GM10248 (cell line): Measurements from ENCODE around the gene DISC1.
"Not testable (repeated sequence)": the region's sequence is repeated elsewhere in the genome, so short reads cannot be mapped to it uniquely, and the experiment has no call there.

Experiments
- CTCF ChIA-PET: fragments of 300-600 bp; sonication (Branson Sonifier 250); formaldehyde crosslinking; extraction: SDS; loops from one replicate; lab custom pipeline; 2021; ENCODE audit warnings: antibody characterized with exemption; lab: Yijun Ruan, JAX
- POLR2A ChIA-PET: fragments of 350-650 bp; sonication (Branson Sonifier 250); formaldehyde crosslinking; extraction: SDS; loops from one replicate; lab custom pipeline; 2020; ENCODE audit warnings: antibody characterized with exemption; lab: Yijun Ruan, JAX
- DNase-seq: peaks from one replicate; pipeline ENCODE4 v3.0.0; 2012; ENCODE audit errors: extremely low spot score
- CTCF ChIP-seq: IDR thresholded peaks from 2 replicates; pipeline ENCODE4 v1.5.1; 2012; ENCODE audit warnings: mild to moderate bottlenecking, low read depth; ENCODE audit errors: extremely low read depth, missing control alignments, control extremely low read depth

DISC1 gene

GRCh38 chr1:231667896-231668506, 41.4 kb downstream of the DISC1 start:
- no peak for DNase-seq
- CTCF ChIA-PET, result interaction anchor here (2.0 kb wide), 1 partner anchor 14 kb away, joined by 6 read pairs; no protein-coding TSS in a partner anchor

GRCh38 chr1:231668826-231669225, 42.2 kb downstream of the DISC1 start:
- DNase-seq, result no peak
- POLR2A ChIA-PET, result no interaction called here
- TF ChIP-seq CTCF, result no peak
- CTCF ChIA-PET, result no interaction called here

More at GRCh38 chr1:231667896-231668506, 41.4 kb downstream of the DISC1 start:
- TF ChIP-seq CTCF, result no peak
- POLR2A ChIA-PET, result no interaction called here

- DNase-seq, POLR2A ChIA-PET, CTCF ChIA-PET: not testable (repeated sequence)
These were observed 43.5 kb downstream of the DISC1 start for GRCh38 chr1:231669864-231670621.

- no peak for DNase-seq
- no peak for TF ChIP-seq CTCF
- ChIA-PET POLR2A (no interaction called here), CTCF (no interaction called here)
These were observed 44.2 kb downstream of the DISC1 start for GRCh38 chr1:231670755-231671154.

- DNase-seq, result no peak
- ChIA-PET POLR2A (no interaction called here), CTCF (interaction anchor here (2.1 kb wide), 1 partner anchor 18 kb away, joined by 5 read pairs; no protein-coding TSS in a partner anchor)
- TF ChIP-seq CTCF, result no peak
These were observed 48.0 kb downstream of the DISC1 start for GRCh38 chr1:231674575-231674974.

- no peak for TF ChIP-seq CTCF
- DNase-seq, result no peak
- ChIA-PET CTCF (no interaction called here), POLR2A (no interaction called here)
These were observed 49.9 kb downstream of the DISC1 start for GRCh38 chr1:231676487-231676886.

- CTCF ChIA-PET, result no interaction called here
- POLR2A ChIA-PET, result no interaction called here
- DNase-seq, result no peak
- TF ChIP-seq CTCF, result no peak
These were observed 50.9 kb downstream of the DISC1 start for GRCh38 chr1:231677442-231677841.
